Type B pancreatic cell (in vitro differentiated cells): ENCODE results near the gene SLC9A9. TPM values are rescaled to one million over a fixed set of nuclear protein-coding genes. Genes with fewer than 3 reads are reported as not detected.

Experiments
- DNase-seq: peaks from one replicate; pipeline ENCODE4 v3.0.0; 2021; ENCODE audit warnings: mixed read lengths; ENCODE audit not compliant: unreplicated experiment; ENCODE audit errors: extremely low spot score
- H3K27ac Mint-ChIP-seq: 2 replicates; pipeline ENCODE4 v1.8.0; 2021; ENCODE audit warnings: mild to moderate bottlenecking, mixed read lengths
- H3K27me3 Mint-ChIP-seq: 2 replicates; pipeline ENCODE4 v1.8.0; 2021; ENCODE audit warnings: mixed read lengths
- H3K36me3 Mint-ChIP-seq: 2 replicates; pipeline ENCODE4 v1.8.0; 2021; ENCODE audit warnings: mixed read lengths
- H3K4me1 Mint-ChIP-seq: one replicate; pipeline ENCODE4 v1.8.0; 2021; ENCODE audit warnings: mixed read lengths; ENCODE audit not compliant: unreplicated experiment
- H3K4me3 Mint-ChIP-seq: 2 replicates; pipeline ENCODE4 v1.8.0; 2021; ENCODE audit warnings: mild to moderate bottlenecking, mixed read lengths
- H3K9me3 Mint-ChIP-seq: 2 replicates; pipeline ENCODE4 v1.8.0; 2021; ENCODE audit warnings: mixed read lengths
- CTCF ChIP-seq: fragments of 200-600 bp; sonication (generic); conservative IDR thresholded peaks from 2 replicates; pipeline ENCODE4 v1.5.0; 2021; ENCODE audit warnings: antibody characterized with exemption, mild to moderate bottlenecking
- total RNA-seq: library from RNA; stranded (reverse); gene quantifications from 2 replicates; pipeline ENCODE4 v1.2.1, GENCODE V29; 2021; ENCODE audit warnings: low replicate concordance

Gene SLC9A9
- total RNA-seq, 1 donor from 2014 or later: 2.7 TPM

- DNase-seq: no peak
- Mint-ChIP-seq H3K4me1 (peaks cover 11% of the 10 kb centered on the region), H3K4me3 (no peak overlapping the region), H3K36me3 (no peaks in the 10 kb centered on the region), H3K27me3 (no peaks in the 10 kb centered on the region), H3K9me3 (peaks cover 11% of the 10 kb centered on the region), H3K27ac (no peak overlapping the region)
- no peak for TF ChIP-seq CTCF
These were observed 63.8 kb downstream of the SLC9A9 start for GRCh38 chr3:143784446-143784845.

DNA sequence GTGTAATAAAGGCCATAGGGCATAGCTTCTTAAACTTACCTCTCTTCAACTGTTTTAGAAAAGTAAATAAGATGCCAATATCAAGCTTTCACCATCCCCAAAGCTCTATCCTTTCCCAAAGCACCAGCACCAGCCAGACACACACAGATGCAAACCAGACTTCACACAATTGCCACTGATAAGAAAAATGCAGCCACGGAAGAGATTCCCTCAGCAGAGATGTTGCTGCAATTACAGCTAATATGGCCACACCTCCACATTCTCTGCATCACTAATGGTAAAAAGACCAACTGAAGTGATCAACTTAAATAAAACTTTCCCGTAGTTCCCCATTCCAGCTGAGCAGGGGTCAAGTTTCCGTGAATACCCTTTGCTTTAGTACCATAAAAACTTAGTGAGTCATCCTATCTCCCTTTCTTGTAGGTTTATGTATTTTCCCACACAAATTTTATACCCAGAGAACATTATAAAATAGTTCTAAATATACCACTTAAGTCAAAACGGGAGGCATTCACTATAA lies 64.4 kb downstream of the SLC9A9 start:
- Mint-ChIP-seq H3K4me3 (no peak overlapping the region), H3K27ac (no peak overlapping the region), H3K27me3 (no peaks in the 10 kb centered on the region), H3K4me1 (peaks cover 11% of the 10 kb centered on the region), H3K36me3 (no peaks in the 10 kb centered on the region), H3K9me3 (peaks cover 11% of the 10 kb centered on the region)
- DNase-seq: no peak
- TF ChIP-seq CTCF: no peak

DNA sequence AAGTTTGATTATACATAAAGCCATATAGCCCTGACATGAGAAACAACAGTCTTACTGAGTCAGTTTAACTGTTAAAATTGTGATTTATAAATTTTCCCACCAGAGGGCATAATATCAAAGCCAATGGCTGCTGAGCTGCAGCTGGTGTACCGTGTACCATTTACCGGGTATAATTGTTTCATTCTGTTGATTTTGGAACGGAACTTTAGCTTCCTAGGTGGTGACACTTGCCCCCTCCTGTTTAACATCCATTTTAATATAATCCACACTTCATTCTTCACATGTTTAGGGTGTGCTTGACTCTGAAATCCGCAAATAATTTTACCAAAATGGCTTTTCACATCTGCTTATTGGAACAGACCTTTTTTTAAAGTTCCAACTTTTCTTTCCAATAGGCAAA lies 72.8 kb downstream of the SLC9A9 start:
- no peak for DNase-seq
- H3K4me1 Mint-ChIP-seq: no peaks in the 10 kb centered on the region
- H3K27me3 Mint-ChIP-seq: peaks cover 7% of the 10 kb centered on the region
- no peaks in the 10 kb centered on the region for H3K9me3 Mint-ChIP-seq
- no peaks in the 10 kb centered on the region for H3K36me3 Mint-ChIP-seq
- H3K27ac Mint-ChIP-seq: no peak overlapping the region
- no peak overlapping the region for H3K4me3 Mint-ChIP-seq
- TF ChIP-seq CTCF: peak; percentile 75

- no peak for TF ChIP-seq CTCF
- Mint-ChIP-seq H3K4me3 (no peak overlapping the region), H3K36me3 (no peaks in the 10 kb centered on the region), H3K27ac (no peak overlapping the region), H3K4me1 (no peaks in the 10 kb centered on the region), H3K27me3 (peaks cover 7% of the 10 kb centered on the region), H3K9me3 (no peaks in the 10 kb centered on the region)
- DNase-seq: no peak
These were observed 76.3 kb downstream of the SLC9A9 start for GRCh38 chr3:143771939-143772338.

DNA sequence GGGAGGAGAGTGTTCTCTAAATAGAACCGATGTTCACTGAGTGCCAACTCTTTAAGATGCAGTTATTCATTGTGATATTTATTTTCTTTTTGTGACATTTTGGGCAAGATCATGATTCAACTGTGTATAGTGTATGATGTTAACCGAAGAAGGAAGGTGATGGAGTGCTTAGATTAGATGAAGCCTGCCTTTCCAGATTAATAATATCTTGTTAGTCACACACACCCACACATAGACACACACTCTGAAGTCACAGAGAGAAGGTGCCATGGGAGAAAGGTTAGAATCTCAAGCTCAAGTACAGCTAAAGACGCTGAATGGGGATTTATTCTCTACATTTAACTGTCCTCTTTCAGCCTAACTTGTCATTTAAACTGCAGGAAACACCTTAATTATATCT lies 77.0 kb downstream of the SLC9A9 start:
- no peak overlapping the region for H3K4me3 Mint-ChIP-seq
- no peaks in the 10 kb centered on the region for H3K36me3 Mint-ChIP-seq
- no peak overlapping the region for H3K27ac Mint-ChIP-seq
- no peak for DNase-seq
- peaks cover 7% of the 10 kb centered on the region for H3K27me3 Mint-ChIP-seq
- H3K4me1 Mint-ChIP-seq: no peaks in the 10 kb centered on the region
- no peak for TF ChIP-seq CTCF
- no peaks in the 10 kb centered on the region for H3K9me3 Mint-ChIP-seq

GRCh38 chr3:143770391-143770790 lies 77.9 kb downstream of the SLC9A9 start:
- H3K27ac Mint-ChIP-seq: no peak overlapping the region
- H3K4me1 Mint-ChIP-seq: no peaks in the 10 kb centered on the region
- DNase-seq: no peak
- H3K36me3 Mint-ChIP-seq: no peaks in the 10 kb centered on the region
- H3K27me3 Mint-ChIP-seq: peaks cover 7% of the 10 kb centered on the region
- no peak for TF ChIP-seq CTCF
- H3K9me3 Mint-ChIP-seq: no peaks in the 10 kb centered on the region
- H3K4me3 Mint-ChIP-seq: no peak overlapping the region
